Measurements from ENCODE around the gene GMDS. TPM values are rescaled to one million over a fixed set of nuclear protein-coding genes. Genes with fewer than 3 reads are reported as not detected.
A peak's percentile ranks its signal among the peaks of the same experiment; 100 is the strongest.

GMDS gene
- total and polyA plus RNA-seq, 2 of the 8 experiments (the other 6 are each of a cell fraction or from before 2014, with no cell fraction given) = 16.8 to 50.0 TPM

GRCh38 chr6:2240961-2241360 is 4.4 kb downstream of the GMDS start:
- Histone ChIP-seq H2BK15ac (ENCODE audit: low read length) (no peak overlapping the region), H3K23me2 (ENCODE audit: low read depth, low read length) (peaks cover 10% of the 10 kb centered on the region), H3K23ac (ENCODE audit: insufficient read length) (no peak overlapping the region), H4K91ac (replicated peaks; ENCODE audit: insufficient read length, low read length) (no peak overlapping the region), H3K4me2 (ENCODE audit: insufficient read depth in 1 of 2, low read depth in 2 of 2, low read length in 2 of 2) (peak overlapping the region; percentile 9 to 46; a peak in 3 of 4 replicates), H2BK120ac (replicated peaks; ENCODE audit: low read depth, low read length) (no peak overlapping the region), H3K4ac (replicated peaks; ENCODE audit: insufficient read length, low read depth, low read length) (no peak overlapping the region), H4K20me1 (replicated peaks in 1 of 2; ENCODE audit: control insufficient read depth in 1 of 2, insufficient read depth in 2 of 2, low read length in 2 of 2) (no peaks in the 10 kb centered on the region), H3K79me2 (ENCODE audit: control insufficient read depth in 1 of 2, insufficient read depth in 2 of 2, low read length in 2 of 2) (peaks cover 0 to 71% of the 10 kb centered on the region in 2 experiments; a peak in 3 of 4 replicates), H3K9me3 (ENCODE audit: insufficient read depth in 2 of 2, low read depth in 1 of 2, low read length in 1 of 2) (no peaks in the 10 kb centered on the region), H3K36me3 (ENCODE audit: control insufficient read depth in 2 of 4, insufficient read depth in 4 of 4, low read length in 3 of 4) (no peaks in the 10 kb centered on the region), H3K79me1 (ENCODE audit: low read depth, low read length) (no peaks in the 10 kb centered on the region; the same call in 1 of the 2 replicates), H2AFZ (ENCODE audit: low read length) (no peak overlapping the region), H3K9ac (replicated peaks in 1 of 4; ENCODE audit: extremely low read depth in 1 of 4, low read depth in 3 of 4, low read length in 3 of 4) (no peak overlapping the region), H2BK20ac (ENCODE audit: low read length) (0 out of 2 replicates have a peak overlapping the region, but pooled peaks have one; percentile 1), H3K56ac (replicated peaks; ENCODE audit: insufficient read length, low read depth, low read length) (no peak overlapping the region), H4K5ac (ENCODE audit: insufficient read length, low read depth, low read length) (no peak overlapping the region), H3K4me3 (ENCODE audit: extremely low read depth in 1 of 4, insufficient read depth in 2 of 4, low read depth in 3 of 4, low read length in 4 of 4) (peak overlapping the region in 1 of 4 experiments; percentile 11; a peak in 1 of 8 replicates), H3K27me3 (replicated peaks in 1 of 4; ENCODE audit: control insufficient read depth in 3 of 4, extremely low read depth in 1 of 4, insufficient read depth in 3 of 4, low read length in 3 of 4) (no peaks in the 10 kb centered on the region), H2BK5ac (ENCODE audit: low read depth, low read length) (peak overlapping the region; percentile 20; the same call in 1 of the 2 replicates), H3K18ac (ENCODE audit: extremely low read depth, low read length) (no peak overlapping the region), H3K27ac (ENCODE audit: low read depth, low read length) (no peak overlapping the region), H4K8ac (ENCODE audit: extremely low read depth, insufficient read depth, low read length) (no peak overlapping the region; the same call in 1 of the 2 replicates), H3K4me1 (replicated peaks in 1 of 4; ENCODE audit: control insufficient read depth in 3 of 4, insufficient read depth in 4 of 4, low read length in 3 of 4) (peaks cover 4 to 20% (median 7%) of the 10 kb centered on the region in 4 experiments; a peak in 6 of 7 replicates), H2AK5ac (ENCODE audit: low read depth, low read length) (no peak overlapping the region), H2BK12ac (ENCODE audit: low read depth, low read length) (no peak overlapping the region), H3K14ac (ENCODE audit: insufficient read length) (no peak overlapping the region)
- CTCF ChIA-PET (ENCODE audit: partially characterized antibody) = interaction anchor here (0.7 to 3.0 kb wide), 3 partner anchors 9 to 119 kb away, joined by 3 to 10 read pairs (median 3); no protein-coding TSS in a partner anchor
- POLR2A ChIA-PET (ENCODE audit: partially characterized antibody) = no interaction called here
- WGBS, 2 experiments (ENCODE audit: extremely low coverage in 1 of 2, insufficient coverage in 1 of 2, insufficient read length in 1 of 2, insufficient replicate concordance in 2 of 2, low coverage in 1 of 2, low lambda C conversion rate in 2 of 2, missing lambda C conversion rate in 1 of 2) = 78% methylated on average over 6 of the region's 6 CpGs; no CpG with 5 or more reads in 1 of the 2 experiments
- DNase-seq (ENCODE audit: low read depth in 1 of 2, low spot score in 2 of 2) (no peak), FAIRE-seq (no peak)
- TF ChIP-seq RAD21 (IDR thresholded peaks at IDR 0.05 in 1 of 2, conservative IDR thresholded peaks at IDR 0.05 in 1 of 2; ENCODE audit: low read depth in 2 of 2, low read length in 2 of 2) = no peak
- TF ChIP-seq EGR1 (IDR thresholded peaks at IDR 0.05; ENCODE audit: borderline replicate concordance, low read depth, low read length) = no peak
- no peak for TF ChIP-seq TAF1 (IDR thresholded peaks at IDR 0.05; ENCODE audit: low read depth, low read length)
- TF ChIP-seq ATF3 (IDR thresholded peaks at IDR 0.05; ENCODE audit: insufficient read depth, low read depth, low read length) = no peak
- TF ChIP-seq HDAC6 (IDR thresholded peaks at IDR 0.05; ENCODE audit: low read depth, low read length) = no peak
